B cell (primary cell): ENCODE results near the gene TEAD1. TPM values are rescaled to one million over a fixed set of nuclear protein-coding genes. Genes with fewer than 3 reads are reported as not detected.

Source experiments
- ATAC-seq: fragments of 200-7000 bp; cut with Tn5 transposase; one replicate; pipeline ENCODE4 v1.10.0; 2021; ENCODE audit warnings: low read depth, mild to moderate bottlenecking, moderate number of reproducible peaks, moderate library complexity
- CTCF ChIA-PET: fragments of 350-600 bp; sonication (Branson Sonifier 250); formaldehyde crosslinking; loops from one replicate; lab custom pipeline; 2021; ENCODE audit warnings: antibody characterized with exemption, inconsistent platforms; lab: Charles Lee
- POLR2A ChIA-PET: fragments of 350-600 bp; sonication (Branson Sonifier 250); formaldehyde crosslinking; loops from one replicate; lab custom pipeline; 2021; ENCODE audit warnings: antibody characterized with exemption; lab: Charles Lee
- DNase-seq: peaks from one replicate; pipeline ENCODE4 v3.0.0; 2013
- H2AFZ ChIP-seq: 2 replicates; pipeline ENCODE4 v1.6.1; 2012; ENCODE audit warnings: mild to moderate bottlenecking, low read depth, low read length; ENCODE audit not compliant: insufficient read depth, poor library complexity, severe bottlenecking
- H3K27ac ChIP-seq, 2 donors: 1 replicate in 1 of 2; 2 replicates in 1 of 2; pipeline ENCODE4 v1.5.1; 2012 to 2013; ENCODE audit warnings: low read length in 2 of 2, mild to moderate bottlenecking in 2 of 2, moderate library complexity in 1 of 2
- H3K27me3 ChIP-seq, 4 experiments: fragments of 200-600 bp in 1 of 4; sonication (generic) in 1 of 4; replicated peaks in 1 of 4; 1 replicate in 2 of 4; 2 replicates in 2 of 4; pipeline versions ENCODE4 v1.6.1 to v1.7.0; 2013 to 2016; ENCODE audit warnings: low read length in 3 of 4, mild to moderate bottlenecking in 2 of 4, mixed read lengths in 1 of 4, moderate library complexity in 1 of 4; ENCODE audit not compliant: insufficient read depth in 4 of 4, control insufficient read depth in 3 of 4; ENCODE audit errors: control extremely low read depth in 1 of 4
- H3K36me3 ChIP-seq, 2 experiments: replicated peaks in 1 of 2; 1 replicate in 1 of 2; 2 replicates in 1 of 2; pipeline versions ENCODE4 v1.6.1 to v1.7.1; 2013; ENCODE audit warnings: low read length in 1 of 2; ENCODE audit not compliant: insufficient read depth in 2 of 2, control insufficient read depth in 1 of 2; ENCODE audit errors: control extremely low read depth in 1 of 2, extremely low read depth in 1 of 2
- H3K4me1 ChIP-seq, 2 donors: fragments of 200-600 bp in 1 of 2; sonication (generic) in 1 of 2; 1 replicate in 1 of 2; 2 replicates in 1 of 2; pipeline versions ENCODE4 v1.5.1 to v1.6.1; 2013 to 2017; ENCODE audit warnings: low read length in 2 of 2; ENCODE audit not compliant: control insufficient read depth in 2 of 2, insufficient read depth in 2 of 2
- H3K4me2 ChIP-seq: replicated peaks from 2 replicates; pipeline ENCODE3; 2012; ENCODE audit warnings: mild to moderate bottlenecking, low read depth, low read length; ENCODE audit not compliant: poor library complexity, severe bottlenecking
- H3K4me3 ChIP-seq, 5 experiments: fragments of 200-600 bp in 1 of 5; sonication (generic) in 1 of 5; 1 replicate in 3 of 5; 2 replicates in 2 of 5; pipeline versions ENCODE4 v1.5.1 to v1.7.0; 2011 to 2016; ENCODE audit warnings: low read length in 4 of 5, mild to moderate bottlenecking in 4 of 5, low read depth in 2 of 5, control low read depth in 1 of 5, moderate library complexity in 1 of 5; ENCODE audit not compliant: insufficient read depth in 1 of 5; ENCODE audit errors: control extremely low read depth in 1 of 5, extremely low read depth in 1 of 5
- H3K79me2 ChIP-seq: fragments of 200-600 bp; sonication (generic); one replicate; pipeline ENCODE4 v1.6.0; 2016; ENCODE audit warnings: low read length; ENCODE audit not compliant: control insufficient read depth, insufficient read depth
- H3K9ac ChIP-seq: fragments of 200-600 bp; sonication (generic); 2 replicates; pipeline ENCODE4 v1.6.1; 2017; ENCODE audit warnings: mild to moderate bottlenecking, low read length, moderate library complexity
- H3K9me3 ChIP-seq, 3 donors: one replicate each; pipeline versions ENCODE4 v1.6.1 to v1.7.1; 2013; ENCODE audit warnings: low read length in 2 of 3; ENCODE audit not compliant: control insufficient read depth in 2 of 3, insufficient read depth in 1 of 3; ENCODE audit errors: control extremely low read depth in 1 of 3
- H4K20me1 ChIP-seq: 2 replicates; pipeline ENCODE4 v1.6.0; 2012; ENCODE audit warnings: mild to moderate bottlenecking, low read length; ENCODE audit not compliant: insufficient read depth, control insufficient read depth, poor library complexity, severe bottlenecking
- H3K27ac Mint-ChIP-seq: one replicate; pipeline ENCODE4 v1.8.0; 2021; ENCODE audit warnings: mixed read lengths
- H3K27me3 Mint-ChIP-seq: one replicate; pipeline ENCODE4 v1.8.0; 2021; ENCODE audit warnings: mixed read lengths
- H3K4me1 Mint-ChIP-seq: one replicate; pipeline ENCODE4 v1.8.0; 2021; ENCODE audit warnings: mixed read lengths
- H3K4me3 Mint-ChIP-seq: one replicate; pipeline ENCODE4 v1.8.0; 2021; ENCODE audit warnings: mixed read lengths
- H3K9me3 Mint-ChIP-seq: one replicate; pipeline ENCODE4 v1.8.0; 2022; ENCODE audit warnings: mixed read lengths; ENCODE audit not compliant: insufficient read depth
- EZH2 ChIP-seq: IDR thresholded peaks from 2 replicates; pipeline ENCODE4 v1.6.1; 2012; ENCODE audit warnings: borderline replicate concordance, low read depth, mild to moderate bottlenecking, moderate library complexity, low read length; ENCODE audit not compliant: insufficient read depth, poor library complexity, severe bottlenecking
- WGBS: methylation state at CpG from one replicate; pipeline ENCODE4 v1.1.5; 2013; ENCODE audit warnings: missing lambda C conversion rate; ENCODE audit not compliant: insufficient coverage; 5-methylcytosine and 5-hydroxymethylcytosine counted together
- intact Hi-C: fragments of 100-400 bp; cut with micrococcal nuclease; formaldehyde crosslinking; loops from one replicate; pipeline ENCODE4 v1.10.0; 2022
- polyA plus RNA-seq: library from polyadenylated mRNA; depleted of rRNA; stranded (reverse); fragments of >200 nt; gene quantifications from 2 replicates; pipeline ENCODE4 v1.2.3, GENCODE V29; 2012
- total RNA-seq, 2 donors: library from RNA; stranded (reverse); fragments of 120-200 nt in 1 of 2; gene quantifications; 1 replicate in 1 of 2; 2 replicates in 1 of 2; pipeline versions ENCODE4 v1.2.3 to v1.2.4, GENCODE V29; 2013 to 2022
- TF ChIP-seq, protein P1 (sequence below): fragments of 200-600 bp; IDR thresholded peaks from one replicate; pipeline ENCODE4 v1.8.0; 2022; ENCODE audit warnings: antibody characterized with exemption, mild to moderate bottlenecking

The TEAD1 gene
- total and polyA plus RNA-seq, 2 donors (not counting 1 experiment from before 2014, with no cell fraction given) = 0.30 TPM; not detected in 1

DNA sequence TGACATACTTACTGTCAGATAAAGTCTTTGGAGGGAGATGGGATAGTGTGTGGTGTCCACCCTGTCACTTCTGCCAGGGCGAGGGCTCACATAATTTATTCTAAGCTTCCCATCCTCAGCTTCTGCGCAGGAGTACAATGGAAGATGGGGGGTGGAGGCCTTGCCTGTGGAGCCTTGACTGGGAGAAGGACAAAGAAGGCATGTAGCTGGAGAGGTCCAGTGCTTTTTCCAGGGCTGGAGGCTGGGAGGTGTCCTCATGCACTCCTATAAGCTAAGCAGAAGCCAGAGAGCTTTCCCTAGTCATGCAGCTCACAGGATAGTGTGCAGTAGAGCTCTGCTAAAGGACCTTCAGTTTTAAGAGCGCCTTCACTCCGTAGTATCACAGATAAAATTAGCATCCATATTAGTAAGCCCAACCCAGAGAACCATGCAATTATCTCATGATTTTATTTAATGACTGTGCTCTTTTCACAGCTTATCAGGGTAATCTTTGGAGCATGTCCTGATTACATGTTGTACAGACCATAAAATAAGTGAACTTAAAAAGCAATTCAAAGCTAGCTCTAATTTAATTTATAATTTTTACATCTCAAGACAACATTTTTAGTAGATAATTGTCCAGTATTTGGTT is 148.3 kb downstream of the TEAD1 start:
- Histone ChIP-seq H3K4me2 (no peak overlapping the region), H3K4me3 (no peak overlapping the region), H3K9ac (no peak overlapping the region), H3K4me1 (no peaks in the 10 kb centered on the region), H3K27ac (no peak overlapping the region), H3K36me3 (no peaks in the 10 kb centered on the region), H4K20me1 (no peaks in the 10 kb centered on the region), H2AFZ (no peak overlapping the region), H3K79me2 (no peaks in the 10 kb centered on the region), H3K9me3 (peaks cover 0 to 1% (median 0%) of the 10 kb centered on the region in 3 donors), H3K27me3 (peaks cover 0 to 2% (median under 1%) of the 10 kb centered on the region in 4 experiments)
- POLR2A ChIA-PET = no interaction called here
- H3K4me1 Mint-ChIP-seq = no peaks in the 10 kb centered on the region
- TF ChIP-seq EZH2 = no peak
- TF ChIP-seq, protein P1, sequence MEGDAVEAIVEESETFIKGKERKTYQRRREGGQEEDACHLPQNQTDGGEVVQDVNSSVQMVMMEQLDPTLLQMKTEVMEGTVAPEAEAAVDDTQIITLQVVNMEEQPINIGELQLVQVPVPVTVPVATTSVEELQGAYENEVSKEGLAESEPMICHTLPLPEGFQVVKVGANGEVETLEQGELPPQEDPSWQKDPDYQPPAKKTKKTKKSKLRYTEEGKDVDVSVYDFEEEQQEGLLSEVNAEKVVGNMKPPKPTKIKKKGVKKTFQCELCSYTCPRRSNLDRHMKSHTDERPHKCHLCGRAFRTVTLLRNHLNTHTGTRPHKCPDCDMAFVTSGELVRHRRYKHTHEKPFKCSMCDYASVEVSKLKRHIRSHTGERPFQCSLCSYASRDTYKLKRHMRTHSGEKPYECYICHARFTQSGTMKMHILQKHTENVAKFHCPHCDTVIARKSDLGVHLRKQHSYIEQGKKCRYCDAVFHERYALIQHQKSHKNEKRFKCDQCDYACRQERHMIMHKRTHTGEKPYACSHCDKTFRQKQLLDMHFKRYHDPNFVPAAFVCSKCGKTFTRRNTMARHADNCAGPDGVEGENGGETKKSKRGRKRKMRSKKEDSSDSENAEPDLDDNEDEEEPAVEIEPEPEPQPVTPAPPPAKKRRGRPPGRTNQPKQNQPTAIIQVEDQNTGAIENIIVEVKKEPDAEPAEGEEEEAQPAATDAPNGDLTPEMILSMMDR = no peak
- no peak overlapping the region for H3K4me3 Mint-ChIP-seq
- intact Hi-C loops = no loop called here
- DNase-seq = no peak
- CTCF ChIA-PET = no interaction called here
- no peak overlapping the region for H3K27ac Mint-ChIP-seq
- no CpG with 5 or more reads among the region's 4 CpGs for WGBS
- ATAC-seq = no peak
- peaks cover 23% of the 10 kb centered on the region for H3K27me3 Mint-ChIP-seq
- no peaks in the 10 kb centered on the region for H3K9me3 Mint-ChIP-seq

DNA sequence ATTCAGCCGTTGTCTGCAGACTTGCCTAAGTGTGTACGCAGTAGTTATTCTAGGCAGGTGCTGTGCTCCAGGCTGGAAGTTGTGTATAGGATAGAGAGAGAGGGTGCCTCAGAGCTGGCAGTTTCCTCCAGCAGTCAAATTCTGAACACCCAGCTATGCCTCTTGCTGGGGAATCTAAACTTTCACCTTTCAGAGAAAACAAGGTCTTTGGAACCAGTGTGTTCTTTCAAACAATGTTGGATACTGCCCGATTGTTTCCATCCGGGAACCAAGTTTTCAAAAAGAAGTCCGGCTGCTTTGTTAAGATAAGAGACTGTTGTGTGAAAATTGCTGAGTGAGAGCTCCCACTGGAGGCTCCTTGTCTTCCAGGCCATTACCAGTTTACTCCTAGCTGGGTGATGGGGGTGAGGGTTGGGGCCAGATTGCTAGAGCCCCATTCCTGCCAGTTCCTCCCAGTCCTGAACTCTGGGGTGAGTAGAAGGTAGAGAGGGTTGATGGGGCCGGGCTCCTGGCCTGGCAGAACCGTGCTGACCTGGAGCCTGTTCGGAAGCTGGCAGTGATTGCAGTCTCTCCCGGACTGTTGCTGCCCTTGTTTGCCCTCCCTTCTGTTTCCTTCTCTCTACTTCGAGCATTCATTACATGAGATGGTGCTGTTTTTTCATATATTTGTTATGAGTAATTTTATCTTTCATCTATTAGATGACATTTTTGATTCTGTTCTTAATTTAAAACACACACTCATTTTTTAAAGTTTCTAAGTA is 150.2 kb downstream of the TEAD1 start:
- ATAC-seq (no peak), DNase-seq (no peak)
- intact Hi-C loops = no loop called here
- Histone ChIP-seq H4K20me1 (no peaks in the 10 kb centered on the region), H3K36me3 (no peaks in the 10 kb centered on the region), H3K9me3 (peaks cover 0 to 3% (median 0%) of the 10 kb centered on the region in 3 donors), H3K9ac (no peak overlapping the region), H3K27ac (no peak overlapping the region), H3K4me1 (peaks cover 0 to 4% of the 10 kb centered on the region in 2 donors), H3K4me3 (no peak overlapping the region), H3K27me3 (peaks cover 0 to 10% (median 8%) of the 10 kb centered on the region in 4 experiments), H2AFZ (no peak overlapping the region), H3K4me2 (no peak overlapping the region), H3K79me2 (no peaks in the 10 kb centered on the region)
- Mint-ChIP-seq H3K4me3 (no peak overlapping the region), H3K9me3 (no peaks in the 10 kb centered on the region), H3K27ac (no peak overlapping the region), H3K4me1 (peaks cover 9% of the 10 kb centered on the region), H3K27me3 (peaks cover 40% of the 10 kb centered on the region)
- POLR2A ChIA-PET = no interaction called here
- CTCF ChIA-PET = no interaction called here
- 47% methylated on average over 4 of the region's 10 CpGs for WGBS
- TF ChIP-seq, protein P1 = no peak
- no peak for TF ChIP-seq EZH2
